Activated CD8-positive, alpha-beta memory T cell treated with anti-CD3 and anti-CD28 coated beads for 1 hour (primary cell): ENCODE data around the gene C4A.
"Not testable (repeated sequence)": the region's sequence is repeated elsewhere in the genome, so short reads cannot be mapped to it uniquely, and the experiment has no call there.

Source experiments
- DNase-seq, 2 donors: peaks; one replicate each; pipeline ENCODE4 v3.0.0-alpha.2; 2020; ENCODE audit warnings: low read depth in 1 of 2; ENCODE audit errors: extremely low read depth in 1 of 2

Gene C4A

DNA sequence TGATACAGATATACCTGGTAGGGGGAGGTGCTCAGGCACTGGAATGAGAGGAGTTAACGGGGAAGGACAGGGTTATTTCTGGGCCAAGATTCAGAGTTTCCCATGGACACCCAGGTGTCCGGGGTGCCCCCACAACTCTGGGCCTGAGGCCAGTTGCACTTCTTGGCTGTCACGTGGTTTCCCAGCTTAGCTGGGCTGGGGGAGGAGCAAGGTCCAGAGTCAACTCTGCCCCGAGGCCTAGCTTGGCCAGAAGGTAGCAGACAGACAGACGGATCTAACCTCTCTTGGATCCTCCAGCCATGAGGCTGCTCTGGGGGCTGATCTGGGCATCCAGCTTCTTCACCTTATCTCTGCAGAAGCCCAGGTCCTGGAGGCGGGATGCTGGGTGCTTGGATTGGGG, 32.7 kb downstream of the C4A start, which contains the start of gene C4B:
TSS of gene C4B (plus strand) at position 249 of the 400 bp plus-strand sequence. CDS start at position 300, 51 bp downstream.
- DNase-seq = not testable (repeated sequence)

DNA sequence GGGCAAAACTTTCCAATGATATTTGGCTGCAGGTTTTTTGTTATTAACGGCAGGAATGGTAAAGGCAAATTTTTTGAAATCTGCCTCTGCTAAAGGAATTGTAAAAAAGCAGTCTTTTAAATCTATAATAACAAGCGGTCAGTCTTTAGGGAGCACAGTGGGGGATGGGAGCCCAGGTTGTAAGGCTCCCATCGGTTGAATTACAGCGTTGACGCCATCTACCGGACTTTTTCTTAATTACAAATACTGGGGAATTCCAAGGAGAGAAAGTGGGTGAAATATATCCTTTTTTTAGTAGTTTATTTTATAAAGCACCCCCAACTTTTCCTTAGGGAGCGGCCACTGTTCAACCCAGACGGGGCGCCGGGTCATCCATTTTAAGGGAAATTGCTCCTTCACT, 40.2 kb downstream of the C4A start:
- DNase-seq = not testable (repeated sequence)

GRCh38 chr6:32028631-32029030, 46.8 kb downstream of the C4A start:
- not testable (repeated sequence) for DNase-seq

GRCh38 chr6:32029553-32029952, 47.7 kb downstream of the C4A start:
- not testable (repeated sequence) for DNase-seq

DNA sequence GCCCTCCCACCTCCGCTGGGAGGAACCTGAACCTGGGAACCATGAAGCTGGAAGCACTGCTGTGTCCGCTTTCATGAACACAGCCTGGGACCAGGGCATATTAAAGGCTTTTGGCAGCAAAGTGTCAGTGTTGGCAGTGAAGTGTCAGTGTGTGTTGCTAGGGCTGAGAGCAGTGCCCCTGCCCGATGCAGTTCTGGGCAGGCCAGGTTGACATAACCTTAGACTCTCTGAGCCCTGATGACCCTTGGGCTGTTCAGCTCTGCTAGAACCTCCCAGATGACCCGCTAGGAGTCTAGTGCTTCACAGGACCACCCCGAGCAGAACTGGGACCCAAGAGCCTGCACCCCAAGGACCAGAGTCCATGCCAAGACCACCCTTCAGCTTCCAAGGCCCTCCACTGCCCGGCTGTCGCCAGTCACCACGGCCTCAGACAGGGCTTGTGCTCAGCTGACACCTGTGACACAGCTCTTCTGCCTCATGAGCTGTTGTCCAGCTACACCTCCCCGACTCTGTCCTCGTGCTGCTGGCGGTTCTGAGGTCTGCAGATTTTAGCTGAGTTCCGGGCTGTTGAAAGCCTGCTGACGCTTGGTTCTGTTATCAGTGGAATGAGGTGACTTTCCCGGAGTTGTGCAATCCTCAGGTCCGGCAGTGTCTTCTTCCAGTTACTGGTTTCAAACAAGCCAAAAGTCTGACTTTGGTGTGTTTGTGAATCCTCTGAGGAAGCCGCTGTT, 53.6 kb downstream of the C4A start:
- DNase-seq = not testable (repeated sequence)

DNA sequence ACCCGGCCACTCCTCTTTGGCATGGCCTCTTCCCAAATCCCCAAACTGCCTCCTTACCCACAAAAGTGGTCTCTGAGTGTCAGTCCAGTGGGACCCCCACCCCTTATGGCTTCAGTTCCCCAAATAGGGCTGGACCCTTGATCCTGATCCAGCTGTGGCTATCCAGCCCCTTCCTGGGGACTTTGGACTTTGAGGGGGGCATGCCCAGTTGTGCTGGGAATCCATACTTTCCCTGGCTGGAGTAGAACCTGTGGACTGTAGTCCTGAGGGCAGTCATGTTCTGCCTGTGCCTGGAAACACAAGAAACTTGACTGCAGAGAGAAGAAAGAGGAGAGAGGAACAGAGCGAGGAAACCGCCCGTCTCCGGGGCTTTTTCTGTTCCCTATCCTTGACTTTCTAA, 55.3 kb downstream of the C4A start:
- DNase-seq = not testable (repeated sequence)

- not testable (repeated sequence) for DNase-seq
These were observed 56.0 kb downstream of the C4A start, which contains the start of gene CYP21A2 for GRCh38 chr6:32037598-32038524. Gene CYP21A2, plus strand, starts transcription at chr6:32038415. Its CDS starts 8 bp downstream, at chr6:32038423.

- DNase-seq = not testable (repeated sequence)
These were observed 57.0 kb downstream of the C4A start for GRCh38 chr6:32038878-32039277.

- not testable (repeated sequence) for DNase-seq
These were observed 57.7 kb downstream of the C4A start for GRCh38 chr6:32039321-32040274.

DNA sequence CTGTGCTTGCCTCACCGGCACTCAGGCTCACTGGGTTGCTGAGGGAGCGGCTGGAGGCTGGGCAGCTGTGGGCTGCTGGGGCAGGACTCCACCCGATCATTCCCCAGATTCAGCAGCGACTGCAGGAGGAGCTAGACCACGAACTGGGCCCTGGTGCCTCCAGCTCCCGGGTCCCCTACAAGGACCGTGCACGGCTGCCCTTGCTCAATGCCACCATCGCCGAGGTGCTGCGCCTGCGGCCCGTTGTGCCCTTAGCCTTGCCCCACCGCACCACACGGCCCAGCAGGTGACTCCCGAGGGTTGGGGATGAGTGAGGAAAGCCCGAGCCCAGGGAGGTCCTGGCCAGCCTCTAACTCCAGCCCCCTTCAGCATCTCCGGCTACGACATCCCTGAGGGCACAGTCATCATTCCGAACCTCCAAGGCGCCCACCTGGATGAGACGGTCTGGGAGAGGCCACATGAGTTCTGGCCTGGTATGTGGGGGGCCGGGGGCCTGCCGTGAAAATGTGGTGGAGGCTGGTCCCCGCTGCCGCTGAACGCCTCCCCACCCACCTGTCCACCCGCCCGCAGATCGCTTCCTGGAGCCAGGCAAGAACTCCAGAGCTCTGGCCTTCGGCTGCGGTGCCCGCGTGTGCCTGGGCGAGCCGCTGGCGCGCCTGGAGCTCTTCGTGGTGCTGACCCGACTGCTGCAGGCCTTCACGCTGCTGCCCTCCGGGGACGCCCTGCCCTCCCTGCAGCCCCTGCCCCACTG, 58.6 kb downstream of the C4A start:
- DNase-seq = not testable (repeated sequence)

DNA sequence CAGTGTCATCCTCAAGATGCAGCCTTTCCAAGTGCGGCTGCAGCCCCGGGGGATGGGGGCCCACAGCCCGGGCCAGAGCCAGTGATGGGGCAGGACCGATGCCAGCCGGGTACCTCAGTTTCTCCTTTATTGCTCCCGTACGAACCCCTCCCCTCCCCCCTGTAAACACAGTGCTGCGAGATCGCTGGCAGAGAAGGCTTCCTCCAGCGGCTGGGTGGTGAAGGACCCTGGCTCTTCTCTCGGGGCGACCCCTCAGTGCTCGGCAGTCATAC, 59.1 kb downstream of the C4A start:
- not testable (repeated sequence) for DNase-seq

GRCh38 chr6:32041385-32041784, 59.5 kb downstream of the C4A start:
- not testable (repeated sequence) for DNase-seq

DNA sequence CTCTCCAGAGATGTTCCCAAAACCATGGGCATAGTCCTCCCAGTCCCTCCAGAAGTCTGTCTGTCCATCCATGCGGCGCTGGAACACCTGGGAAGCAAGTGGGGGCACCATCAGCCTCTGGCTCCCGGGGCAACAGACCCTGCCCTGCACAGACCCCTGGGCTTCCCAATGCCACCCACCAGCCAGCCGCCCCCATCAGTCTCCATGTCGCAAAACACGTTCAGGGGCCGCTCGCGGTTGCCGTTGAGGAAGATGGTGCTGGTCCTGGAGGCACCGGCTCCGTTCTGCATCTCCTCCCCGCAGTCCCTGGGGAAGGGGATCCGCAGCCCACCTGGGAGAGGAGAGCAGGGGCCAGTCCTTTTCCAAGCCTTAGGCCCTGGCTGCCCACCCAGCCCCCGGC, 60.4 kb downstream of the C4A start:
- DNase-seq = not testable (repeated sequence)

- DNase-seq = not testable (repeated sequence)
These were observed 61.9 kb downstream of the C4A start for GRCh38 chr6:32043589-32044380.

GRCh38 chr6:32044916-32045315, 63.1 kb downstream of the C4A start:
- not testable (repeated sequence) for DNase-seq

DNA sequence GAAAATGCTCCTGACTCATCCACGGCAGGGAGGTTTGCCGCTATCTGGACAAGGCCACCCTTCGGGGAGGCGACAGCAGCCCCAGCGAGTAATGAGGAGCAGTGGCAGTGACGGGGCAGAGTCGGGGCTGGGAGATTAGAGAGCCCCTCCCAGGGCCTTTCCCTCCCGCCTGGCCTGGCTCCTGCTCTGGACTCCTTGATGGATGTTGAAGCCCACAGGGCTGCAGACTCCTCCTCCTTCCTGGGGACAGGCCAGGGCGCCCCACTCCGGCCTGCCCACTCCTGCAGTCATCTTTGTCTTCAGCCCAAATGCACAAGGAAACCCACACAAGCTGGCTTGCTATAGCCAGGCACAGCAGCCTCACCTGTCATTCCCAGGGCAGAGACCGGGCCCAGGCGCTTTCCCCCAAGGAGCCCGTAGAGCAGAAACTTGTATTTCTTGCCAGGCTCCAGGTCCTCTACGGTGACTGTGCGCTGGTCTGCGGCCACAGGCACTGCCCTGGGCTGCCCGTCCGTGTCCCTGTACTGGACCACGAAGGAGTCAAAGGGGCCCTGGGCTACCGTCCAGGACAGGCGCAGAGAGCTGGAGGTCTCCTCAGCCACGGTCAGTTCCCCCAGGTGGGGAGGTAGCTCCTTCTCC, 64.1 kb downstream of the C4A start:
- no peak for DNase-seq

DNA sequence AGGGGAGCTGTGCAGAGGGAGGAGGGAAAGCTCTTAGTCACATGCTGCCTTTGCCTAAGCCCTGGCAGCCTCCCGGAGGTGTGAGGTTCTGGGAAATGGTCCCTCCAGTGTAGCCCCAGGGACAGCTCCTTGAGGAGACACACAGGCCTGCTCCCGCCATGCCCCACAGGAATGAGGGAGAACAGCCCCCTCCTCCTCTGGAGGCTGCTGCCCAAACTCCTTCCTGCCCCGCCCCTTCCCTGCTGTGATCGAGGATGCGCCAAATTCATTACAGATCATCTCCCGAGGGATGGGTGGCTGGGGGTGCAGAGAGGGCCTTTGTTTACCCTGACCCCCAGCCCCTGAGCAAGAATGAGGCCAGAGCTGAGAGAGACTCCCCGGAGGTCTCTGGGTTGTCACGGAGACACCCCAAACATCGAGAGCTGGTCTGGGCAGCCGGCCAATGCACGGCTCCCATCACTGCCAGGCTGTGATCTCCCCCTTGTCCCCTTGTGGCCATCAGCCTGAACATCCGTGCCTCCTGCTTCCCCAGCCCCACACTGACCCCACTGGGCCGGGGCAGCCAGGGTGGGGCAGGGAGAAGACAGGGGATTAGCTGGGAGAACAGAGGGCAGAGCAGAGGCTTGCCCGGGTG, 64.7 kb downstream of the C4A start:
- no peak for DNase-seq

GRCh38 chr6:32047084-32047478, 65.2 kb downstream of the C4A start:
- no peak for DNase-seq
